ENCODE results near the gene PLD1. TPM values are rescaled to one million over a fixed set of nuclear protein-coding genes. Genes with fewer than 3 reads are reported as not detected.

PLD1 gene
- total RNA-seq, 6 experiments from 2014 or later: 13.3 to 29.9 (median 18.5) TPM

GRCh38 chr3:171797265-171797679 is 13.0 kb downstream of the PLD1 start:
- ATAC-seq: no peak
- DNase-seq: no peak
- Histone ChIP-seq H3K27me3 (no peaks in the 10 kb centered on the region), H3K4me1 (no peaks in the 10 kb centered on the region), H3K4me3 (no peak overlapping the region), H3K36me3 (no peaks in the 10 kb centered on the region), H3K27ac (no peak overlapping the region), H3K9me3 (no peaks in the 10 kb centered on the region)
- intact Hi-C loops (cut with DNase I): no loop called here
- WGBS (ENCODE audit: insufficient coverage, low coverage, low lambda C conversion rate, missing lambda C conversion rate): 58% methylated on average over 1 of the region's 1 CpG
- TF ChIP-seq POLR2A (IDR thresholded peaks at IDR 0.05) (no peak), CTCF (IDR thresholded peaks at IDR 0.05) (no peak)

- Histone ChIP-seq H3K27me3 (no peaks in the 10 kb centered on the region), H3K9me3 (no peaks in the 10 kb centered on the region), H3K27ac (no peak overlapping the region), H3K4me1 (no peaks in the 10 kb centered on the region), H3K36me3 (no peaks in the 10 kb centered on the region), H3K4me3 (no peak overlapping the region)
- DNase-seq (no peak), ATAC-seq (no peak)
- 88% methylated on average over 4 of the region's 4 CpGs for WGBS (ENCODE audit: insufficient coverage, low coverage, low lambda C conversion rate, missing lambda C conversion rate)
- TF ChIP-seq POLR2A (IDR thresholded peaks at IDR 0.05) (no peak), CTCF (IDR thresholded peaks at IDR 0.05) (no peak)
- intact Hi-C loops (cut with DNase I): no loop called here
These were observed 13.5 kb downstream of the PLD1 start for GRCh38 chr3:171796625-171797264.

- no peaks in the 10 kb centered on the region for H3K36me3 ChIP-seq
- TF ChIP-seq POLR2A (IDR thresholded peaks at IDR 0.05): no peak
- TF ChIP-seq CTCF (IDR thresholded peaks at IDR 0.05): no peak
- H3K4me3 ChIP-seq: no peak overlapping the region
- H3K27ac ChIP-seq: no peak overlapping the region
- no peak for ATAC-seq
- 20% methylated on average over 1 of the region's 2 CpGs for WGBS (ENCODE audit: insufficient coverage, low coverage, low lambda C conversion rate, missing lambda C conversion rate)
- H3K27me3 ChIP-seq: no peaks in the 10 kb centered on the region
- intact Hi-C loops (cut with DNase I): no loop called here
- peaks cover 0 to 9% (median 0%) of the 10 kb centered on the region in 4 donors for H3K4me1 ChIP-seq
- no peak for DNase-seq
- no peaks in the 10 kb centered on the region for H3K9me3 ChIP-seq
These were observed 17.8 kb downstream of the PLD1 start for GRCh38 chr3:171792531-171792930.

- intact Hi-C loops (cut with DNase I): no loop called here
- ATAC-seq (peak; percentile 45 to 81 (median 60)), DNase-seq (no peak)
- no peak for TF ChIP-seq CTCF (IDR thresholded peaks at IDR 0.05)
- no peak for TF ChIP-seq POLR2A (IDR thresholded peaks at IDR 0.05)
- Histone ChIP-seq H3K4me3 (no peak overlapping the region), H3K36me3 (no peaks in the 10 kb centered on the region), H3K27me3 (no peaks in the 10 kb centered on the region), H3K9me3 (no peaks in the 10 kb centered on the region), H3K27ac (no peak overlapping the region), H3K4me1 (peaks cover 0 to 9% (median 0%) of the 10 kb centered on the region in 4 donors)
- WGBS (ENCODE audit: insufficient coverage, low coverage, low lambda C conversion rate, missing lambda C conversion rate): 70% methylated on average over 5 of the region's 5 CpGs
These were observed 18.6 kb downstream of the PLD1 start for GRCh38 chr3:171791692-171792076.

Measured in right lobe of liver (tissue), 6 donors.